ENCODE measurements around the gene ARHGEF38. TPM values are rescaled to one million over a fixed set of nuclear protein-coding genes. Genes with fewer than 3 reads are reported as not detected.

The ARHGEF38 gene
- total RNA-seq = not detected

GRCh38 chr4:105551965-105552746 is at the start of gene ARHGEF38:
Gene ARHGEF38 (plus strand): TSS chr4:105552620. CDS start chr4:105552766, 146 bp downstream.
- TF ChIP-seq CTCF (IDR thresholded peaks at IDR 0.05) = no peak
- no peaks in the 10 kb centered on the region for H3K36me3 Mint-ChIP-seq (ENCODE audit: low read depth)
- H3K9me3 Mint-ChIP-seq = no peaks in the 10 kb centered on the region
- intact Hi-C loops (cut with micrococcal nuclease) = no loop called here
- ChIA-PET POLR2A (no interaction called here), CTCF (interaction anchor here (1.2 kb wide), 1 partner anchor 50 kb away, joined by 3 read pairs; no protein-coding TSS in a partner anchor)
- DNase-seq (no peak), ATAC-seq (no peak)
- H3K4me3 Mint-ChIP-seq = no peak within 1 kb of the TSS
- H3K27ac Mint-ChIP-seq = no peak within 1 kb of the TSS
- H3K4me1 Mint-ChIP-seq (ENCODE audit: low read depth) = no peaks in the 10 kb centered on the region
- peaks cover 1% of the 10 kb centered on the region for H3K27me3 Mint-ChIP-seq

- no peak overlapping the region for H3K27ac Mint-ChIP-seq
- H3K36me3 Mint-ChIP-seq (ENCODE audit: low read depth) = no peaks in the 10 kb centered on the region
- ChIA-PET POLR2A (no interaction called here), CTCF (no interaction called here)
- intact Hi-C loops (cut with micrococcal nuclease) = no loop called here
- no peak overlapping the region for H3K4me3 Mint-ChIP-seq
- TF ChIP-seq CTCF (IDR thresholded peaks at IDR 0.05) = no peak
- H3K9me3 Mint-ChIP-seq = no peaks in the 10 kb centered on the region
- H3K27me3 Mint-ChIP-seq = peaks cover 4% of the 10 kb centered on the region
- DNase-seq = no peak
- ATAC-seq = no peak
- no peaks in the 10 kb centered on the region for H3K4me1 Mint-ChIP-seq (ENCODE audit: low read depth)
These were observed 48.9 kb upstream of the ARHGEF38 start for GRCh38 chr4:105503484-105503883.

- H3K4me1 Mint-ChIP-seq (ENCODE audit: low read depth) = no peaks in the 10 kb centered on the region
- POLR2A ChIA-PET = no interaction called here
- no peak overlapping the region for H3K27ac Mint-ChIP-seq
- no peak for ATAC-seq
- no peak for TF ChIP-seq CTCF (IDR thresholded peaks at IDR 0.05)
- H3K36me3 Mint-ChIP-seq (ENCODE audit: low read depth) = no peaks in the 10 kb centered on the region
- DNase-seq = no peak
- H3K27me3 Mint-ChIP-seq = peaks cover 2% of the 10 kb centered on the region
- intact Hi-C loops (cut with micrococcal nuclease) = no loop called here
- H3K4me3 Mint-ChIP-seq = no peak overlapping the region
- CTCF ChIA-PET = interaction anchor here (0.6 to 0.8 kb wide), 2 partner anchors 162 to 1762 kb away, joined by 3 read pairs; no protein-coding TSS in a partner anchor
- H3K9me3 Mint-ChIP-seq = no peaks in the 10 kb centered on the region
These were observed 47.7 kb upstream of the ARHGEF38 start for GRCh38 chr4:105504744-105505143.

GRCh38 chr4:105509291-105509690 is 43.1 kb upstream of the ARHGEF38 start:
- POLR2A ChIA-PET = no interaction called here
- no peaks in the 10 kb centered on the region for H3K4me1 Mint-ChIP-seq (ENCODE audit: low read depth)
- H3K27ac Mint-ChIP-seq = no peak overlapping the region
- no peaks in the 10 kb centered on the region for H3K36me3 Mint-ChIP-seq (ENCODE audit: low read depth)
- CTCF ChIA-PET = no interaction called here
- H3K9me3 Mint-ChIP-seq = no peaks in the 10 kb centered on the region
- intact Hi-C loops (cut with micrococcal nuclease) = no loop called here
- no peak overlapping the region for H3K4me3 Mint-ChIP-seq
- TF ChIP-seq CTCF (IDR thresholded peaks at IDR 0.05) = no peak
- DNase-seq (no peak), ATAC-seq (no peak)
- H3K27me3 Mint-ChIP-seq = peaks cover 1% of the 10 kb centered on the region

GRCh38 chr4:105509714-105510113 is 42.7 kb upstream of the ARHGEF38 start:
- POLR2A ChIA-PET = no interaction called here
- Mint-ChIP-seq H3K4me3 (no peak overlapping the region), H3K27ac (no peak overlapping the region), H3K9me3 (no peaks in the 10 kb centered on the region), H3K36me3 (ENCODE audit: low read depth) (no peaks in the 10 kb centered on the region), H3K4me1 (ENCODE audit: low read depth) (no peaks in the 10 kb centered on the region), H3K27me3 (peaks cover 1% of the 10 kb centered on the region)
- no peak for ATAC-seq
- CTCF ChIA-PET = no interaction called here
- TF ChIP-seq CTCF (IDR thresholded peaks at IDR 0.05) = no peak
- no peak for DNase-seq
- intact Hi-C loops (cut with micrococcal nuclease) = no loop called here

Data from activated CD8-positive, alpha-beta T cell treated with anti-CD3 and anti-CD28 coated beads for 36 hours (primary cell).